ENCODE results near the gene FADS2. TPM values are rescaled to one million over a fixed set of nuclear protein-coding genes. Genes with fewer than 3 reads are reported as not detected.

The FADS2 gene
- total and polyA plus RNA-seq, 3 donors from 2014 or later = 73.5 to 123 (median 80.8) TPM

DNA sequence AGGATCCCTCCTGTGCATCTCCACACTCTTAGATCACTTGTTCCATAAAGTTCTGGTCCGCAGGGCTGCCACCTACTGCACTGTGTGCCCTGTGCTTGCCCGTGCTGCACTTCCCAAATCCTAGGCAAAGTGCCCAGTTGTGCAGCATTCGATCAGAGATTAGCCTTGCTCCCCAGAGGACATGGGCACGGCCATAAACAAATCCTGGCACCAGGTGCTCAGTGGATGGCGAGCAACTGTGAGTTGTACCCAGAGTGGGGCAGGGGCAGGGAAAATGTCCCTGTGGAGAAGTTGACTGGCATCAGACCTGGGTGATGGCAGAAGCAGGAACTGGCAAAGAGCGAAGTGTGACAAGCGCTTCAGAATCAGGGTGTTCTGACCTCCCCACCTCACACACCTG lies 4.7 kb downstream of the FADS2 start:
- H3K9me3 ChIP-seq = no peaks in the 10 kb centered on the region
- WGBS, 2 donors = 59 to 69% methylated on average over 7 of the region's 7 CpGs
- peaks cover 51% of the 10 kb centered on the region for H3K4me1 ChIP-seq
- H3K4me3 ChIP-seq = no peak overlapping the region
- H3K27ac ChIP-seq = no peak overlapping the region
- H3K27me3 ChIP-seq = no peaks in the 10 kb centered on the region
- no peaks in the 10 kb centered on the region for H3K36me3 ChIP-seq (ENCODE audit: low read depth, missing control alignments)
- DNase-seq = peak; percentile 51
- intact Hi-C loops (cut with DNase I; ENCODE audit: low total_unique reads) = no loop called here
- TF ChIP-seq, protein P1, sequence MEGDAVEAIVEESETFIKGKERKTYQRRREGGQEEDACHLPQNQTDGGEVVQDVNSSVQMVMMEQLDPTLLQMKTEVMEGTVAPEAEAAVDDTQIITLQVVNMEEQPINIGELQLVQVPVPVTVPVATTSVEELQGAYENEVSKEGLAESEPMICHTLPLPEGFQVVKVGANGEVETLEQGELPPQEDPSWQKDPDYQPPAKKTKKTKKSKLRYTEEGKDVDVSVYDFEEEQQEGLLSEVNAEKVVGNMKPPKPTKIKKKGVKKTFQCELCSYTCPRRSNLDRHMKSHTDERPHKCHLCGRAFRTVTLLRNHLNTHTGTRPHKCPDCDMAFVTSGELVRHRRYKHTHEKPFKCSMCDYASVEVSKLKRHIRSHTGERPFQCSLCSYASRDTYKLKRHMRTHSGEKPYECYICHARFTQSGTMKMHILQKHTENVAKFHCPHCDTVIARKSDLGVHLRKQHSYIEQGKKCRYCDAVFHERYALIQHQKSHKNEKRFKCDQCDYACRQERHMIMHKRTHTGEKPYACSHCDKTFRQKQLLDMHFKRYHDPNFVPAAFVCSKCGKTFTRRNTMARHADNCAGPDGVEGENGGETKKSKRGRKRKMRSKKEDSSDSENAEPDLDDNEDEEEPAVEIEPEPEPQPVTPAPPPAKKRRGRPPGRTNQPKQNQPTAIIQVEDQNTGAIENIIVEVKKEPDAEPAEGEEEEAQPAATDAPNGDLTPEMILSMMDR (IDR thresholded peaks at IDR 0.05) = no peak
- TF ChIP-seq POLR2A (IDR thresholded peaks at IDR 0.05) = no peak

DNA sequence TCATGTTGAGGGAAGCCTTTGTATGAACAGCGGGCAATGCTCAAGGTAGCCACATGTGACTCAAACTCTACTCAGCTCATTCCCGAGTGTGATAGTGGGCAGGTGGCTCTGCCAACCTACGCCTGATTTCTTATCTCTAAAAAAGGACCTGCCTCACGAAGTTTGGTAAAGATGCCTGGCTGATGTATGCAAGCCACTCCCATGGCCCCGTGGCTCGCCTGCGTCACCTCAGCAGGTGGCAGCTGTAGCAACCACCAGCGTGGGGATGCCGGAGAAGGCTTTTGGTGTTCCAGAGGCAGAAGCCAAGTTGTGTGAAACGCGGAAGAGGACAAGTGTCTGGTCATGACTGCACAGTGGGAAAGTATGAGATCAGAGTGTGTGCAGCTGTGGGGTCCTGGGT lies 5.4 kb downstream of the FADS2 start:
- intact Hi-C loops (cut with DNase I; ENCODE audit: low total_unique reads) = no loop called here
- DNase-seq = no peak
- Histone ChIP-seq H3K4me3 (no peak overlapping the region), H3K27ac (no peak overlapping the region), H3K27me3 (no peaks in the 10 kb centered on the region), H3K9me3 (no peaks in the 10 kb centered on the region), H3K36me3 (ENCODE audit: low read depth, missing control alignments) (no peaks in the 10 kb centered on the region), H3K4me1 (peaks cover 51% of the 10 kb centered on the region)
- 79 to 88% methylated on average over 11 of the region's 11 CpGs for WGBS, 2 donors
- no peak for TF ChIP-seq POLR2A (IDR thresholded peaks at IDR 0.05)
- TF ChIP-seq, protein P1 (IDR thresholded peaks at IDR 0.05) = no peak

DNA sequence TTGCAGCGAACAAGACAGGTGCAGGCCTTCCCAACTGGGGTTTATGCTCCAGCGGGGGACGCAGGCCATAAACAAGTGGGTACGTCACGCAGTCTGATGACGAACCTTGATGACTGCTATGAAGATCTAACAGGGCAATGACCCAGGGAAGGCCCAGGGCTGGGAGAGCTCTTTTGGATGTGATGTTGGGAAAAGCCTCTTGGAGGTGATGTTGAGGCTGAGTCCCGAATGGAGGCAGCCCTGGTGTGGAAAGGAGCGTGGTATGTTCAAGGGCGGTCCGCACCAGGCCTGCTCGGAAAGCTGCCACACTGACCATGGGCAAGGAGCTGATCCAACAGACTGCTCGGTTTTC lies 5.8 kb downstream of the FADS2 start:
- no peak for DNase-seq
- H3K27ac ChIP-seq = peak overlapping the region in 1 of 2 donors; percentile 79
- no peaks in the 10 kb centered on the region for H3K27me3 ChIP-seq
- no peaks in the 10 kb centered on the region for H3K36me3 ChIP-seq (ENCODE audit: low read depth, missing control alignments)
- TF ChIP-seq, protein P1 (IDR thresholded peaks at IDR 0.05) = no peak
- TF ChIP-seq POLR2A (IDR thresholded peaks at IDR 0.05) = no peak
- peaks cover 51% of the 10 kb centered on the region for H3K4me1 ChIP-seq
- no peak overlapping the region for H3K4me3 ChIP-seq
- WGBS, 2 donors = 87 to 94% methylated on average over 12 of the region's 12 CpGs
- intact Hi-C loops (cut with DNase I; ENCODE audit: low total_unique reads) = no loop called here
- no peaks in the 10 kb centered on the region for H3K9me3 ChIP-seq

DNA sequence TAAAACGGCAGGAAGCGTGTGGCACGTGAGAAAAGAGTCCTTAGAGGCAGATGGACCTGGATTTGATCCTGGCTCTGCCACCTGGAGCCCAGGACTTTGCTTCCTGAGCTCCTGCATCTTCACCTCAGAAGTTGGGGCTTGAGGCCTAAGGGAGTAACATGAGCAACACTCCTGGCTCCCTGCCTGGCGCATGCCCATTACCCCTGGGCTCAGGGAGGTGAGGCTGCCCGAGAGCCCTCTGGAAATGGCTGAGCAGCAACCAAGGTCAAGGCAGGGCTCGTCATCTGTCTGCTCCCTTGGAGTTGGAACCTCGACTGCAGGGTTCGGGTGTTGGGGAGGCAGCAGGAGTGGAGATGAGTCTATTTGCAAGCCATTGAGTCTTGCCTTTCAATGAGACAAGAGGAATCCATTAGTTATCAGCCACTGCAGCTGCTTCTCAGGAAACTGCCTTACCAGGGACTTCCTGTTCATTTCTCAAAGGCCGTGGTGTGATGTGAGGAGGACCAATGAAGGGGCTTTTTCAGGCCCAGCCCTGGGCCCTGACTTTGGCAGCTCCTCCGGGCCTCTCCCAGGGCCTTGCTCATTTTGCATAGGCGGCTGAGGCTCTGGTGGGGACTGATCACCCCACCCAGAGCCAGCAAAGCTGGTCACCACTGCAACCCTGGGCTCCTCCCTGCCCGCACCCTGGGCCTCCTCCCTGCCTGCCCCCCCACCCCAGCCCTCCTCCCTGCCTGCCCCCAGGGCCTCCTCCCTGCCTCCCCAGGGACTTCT lies 6.4 kb downstream of the FADS2 start:
- intact Hi-C loops (cut with DNase I; ENCODE audit: low total_unique reads) = no loop called here
- Histone ChIP-seq H3K36me3 (ENCODE audit: low read depth, missing control alignments) (no peaks in the 10 kb centered on the region), H3K4me1 (peaks cover 47% of the 10 kb centered on the region), H3K4me3 (no peak overlapping the region), H3K9me3 (no peaks in the 10 kb centered on the region), H3K27me3 (no peaks in the 10 kb centered on the region), H3K27ac (peak overlapping the region; percentile 12 to 79)
- DNase-seq = peak; percentile 66
- TF ChIP-seq POLR2A (IDR thresholded peaks at IDR 0.05) = no peak
- TF ChIP-seq, protein P1 (IDR thresholded peaks at IDR 0.05) = no peak
- whole genome bisulfite sequencing, 2 donors = 38 to 50% methylated on average over 5 to 12 of the region's 12 CpGs

DNA sequence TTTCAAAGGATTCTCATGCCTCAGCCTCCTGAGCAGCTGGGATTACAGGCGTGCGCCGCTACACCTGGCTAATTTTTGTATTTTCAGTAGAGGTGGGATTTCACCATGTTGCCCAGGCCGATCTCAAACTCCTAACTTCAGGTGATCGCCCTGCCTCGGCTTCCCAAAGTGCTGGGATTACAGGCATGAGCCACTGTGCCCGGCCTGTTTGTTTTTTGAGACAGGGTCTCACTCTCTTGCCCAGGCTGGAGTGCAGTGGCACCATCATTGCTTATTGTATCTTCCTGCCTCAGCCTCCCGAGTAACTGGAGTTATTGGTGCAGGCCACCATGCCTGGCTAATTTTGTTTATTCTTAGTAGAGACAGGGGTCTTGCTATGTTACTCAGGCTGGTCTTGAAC lies 8.1 kb downstream of the FADS2 start:
- no peaks in the 10 kb centered on the region for H3K27me3 ChIP-seq
- H3K4me3 ChIP-seq = no peak overlapping the region
- intact Hi-C loops (cut with DNase I; ENCODE audit: low total_unique reads) = no loop called here
- H3K4me1 ChIP-seq = peaks cover 34% of the 10 kb centered on the region
- no peak overlapping the region for H3K27ac ChIP-seq
- TF ChIP-seq POLR2A (IDR thresholded peaks at IDR 0.05) = no peak
- TF ChIP-seq, protein P1 (IDR thresholded peaks at IDR 0.05) = no peak
- WGBS, 2 donors = 93 to 94% methylated on average over 6 to 8 of the region's 8 CpGs
- no peaks in the 10 kb centered on the region for H3K9me3 ChIP-seq
- H3K36me3 ChIP-seq (ENCODE audit: low read depth, missing control alignments) = no peaks in the 10 kb centered on the region
- DNase-seq = no peak
